SH-SY5Y (cell line): ENCODE measurements around the gene SLC26A11.

Experiments
- GATA2 ChIP-seq: IDR thresholded peaks from 2 replicates; pipeline ENCODE4 v1.6.1; 2011; ENCODE audit warnings: mild to moderate bottlenecking, low read depth, low read length
- GATA3 ChIP-seq: IDR thresholded peaks from 2 replicates; pipeline ENCODE4 v1.6.1; 2011; ENCODE audit warnings: low read depth, mild to moderate bottlenecking, low read length, moderate library complexity

- TF ChIP-seq GATA2 (no peak), GATA3 (no peak)
Measured at GRCh38 chr17:80212511-80212910, 7.7 kb upstream of the SLC26A11 start.
